HCT116 (cell line): ENCODE results near the gene DTWD1. TPM values are rescaled to one million over a fixed set of nuclear protein-coding genes. Genes with fewer than 3 reads are reported as not detected.

Experiments used
- ATAC-seq: fragments of 200-7000 bp; cut with Tn5 transposase; 2 replicates; pipeline ENCODE4 v1.9.1; 2020; ENCODE audit warnings: mild to moderate bottlenecking, moderate library complexity
- BruUV-seq: library from RNA; stranded (reverse); fragments of 400-500 nt; replicated peaks from 2 replicates; lab custom pipeline; 2021; lab: Mats Ljungman, UMichigan
- CTCF ChIA-PET: fragments of 300-600 bp; sonication (Branson Sonifier 250); formaldehyde crosslinking; loops from one replicate; lab custom pipeline; 2021; ENCODE audit warnings: antibody characterized with exemption; lab: Charles Lee
- POLR2A ChIA-PET: fragments of 300-600, 350-600 bp; sonication (Branson Sonifier 250); formaldehyde crosslinking; loops from one replicate; lab custom pipeline; 2021; ENCODE audit warnings: antibody characterized with exemption; lab: Charles Lee
- RAD21 ChIA-PET, 2 experiments: fragments of 300-600 bp; sonication (Branson Sonifier 250); formaldehyde crosslinking; loops; one replicate each; lab custom pipeline; 2023; ENCODE audit warnings: low total read pairs in 2 of 2; ENCODE audit not compliant: uncharacterized antibody in 2 of 2, unreplicated experiment in 2 of 2, low non-redundant PET in 1 of 2; lab: Charles Lee
- DNase-seq: peaks from one replicate; pipeline ENCODE4 v3.0.0-alpha.2; 2010; ENCODE audit warnings: low read depth, low spot score
- H2AFZ ChIP-seq: fragments of 200-600 bp; shearing (Covaris generic), sonication (generic); 2 replicates; pipeline ENCODE4 v1.6.1; 2017; ENCODE audit warnings: low read depth, mixed run types, mixed read lengths, antibody characterized with exemption, low read length; ENCODE audit not compliant: poor library complexity, severe bottlenecking
- H3K27ac ChIP-seq: 2 replicates; pipeline ENCODE4 v1.5.1; 2012; ENCODE audit warnings: low read depth, low read length
- H3K27me3 ChIP-seq: fragments of 200-600 bp; sonication (generic); 2 replicates; pipeline ENCODE4 v1.6.1; 2016; ENCODE audit warnings: mixed run types, low read length, mixed read lengths; ENCODE audit not compliant: insufficient read depth
- H3K36me3 ChIP-seq, 2 experiments: fragments of 200-500 bp in 1 of 2; fragments of 200-600 bp in 1 of 2; sonication (Bioruptor generic) in 1 of 2; sonication (generic) in 1 of 2; 2 replicates each; pipeline versions ENCODE4 v1.5.1 to v1.6.1; 2014 to 2016; ENCODE audit warnings: low read length in 2 of 2, inconsistent platforms in 1 of 2, mixed read lengths in 1 of 2, mixed run types in 1 of 2; ENCODE audit not compliant: insufficient read depth in 2 of 2, control insufficient read depth in 1 of 2
- H3K4me1 ChIP-seq, 2 experiments: fragments of 200-600 bp in 1 of 2; sonication (generic) in 1 of 2; 2 replicates each; pipeline versions ENCODE4 v1.5.1 to v1.6.1; 2012 to 2017; ENCODE audit warnings: low read length in 2 of 2, inconsistent platforms in 1 of 2, mild to moderate bottlenecking in 1 of 2, mixed read lengths in 1 of 2, mixed run types in 1 of 2, moderate library complexity in 1 of 2; ENCODE audit not compliant: insufficient read depth in 2 of 2, control insufficient read depth in 1 of 2
- H3K4me2 ChIP-seq: fragments of 200-600 bp; sonication (generic); 2 replicates; pipeline ENCODE4 v1.6.1; 2017; ENCODE audit warnings: mixed run types, low read length, mixed read lengths
- H3K4me3 ChIP-seq, 2 experiments: fragments of 200-600 bp in 1 of 2; sonication (generic) in 1 of 2; replicated peaks in 1 of 2; 2 replicates each; pipeline ENCODE4 v1.5.1; 2011 to 2016; ENCODE audit warnings: low read length in 2 of 2, control low read depth in 1 of 2, low read depth in 1 of 2, mild to moderate bottlenecking in 1 of 2, mixed read lengths in 1 of 2, mixed run types in 1 of 2
- H3K79me2 ChIP-seq: fragments of 200-600 bp; sonication (generic); 2 replicates; pipeline ENCODE4 v1.6.1; 2017; ENCODE audit warnings: mild to moderate bottlenecking, mixed run types, low read length, moderate library complexity, mixed read lengths; ENCODE audit not compliant: insufficient read depth
- H3K9ac ChIP-seq: fragments of 200-600 bp; sonication (generic); 2 replicates; pipeline ENCODE4 v1.6.1; 2016; ENCODE audit warnings: low read length, mixed read lengths
- H3K9me2 ChIP-seq: fragments of 200-600 bp; sonication (generic), shearing (Covaris generic); 2 replicates; pipeline ENCODE4 v1.6.1; 2017; ENCODE audit warnings: mixed run types, mild to moderate bottlenecking, moderate library complexity; ENCODE audit not compliant: insufficient read depth
- H3K9me3 ChIP-seq, 2 experiments: fragments of 200-500 bp in 1 of 2; fragments of 200-600 bp in 1 of 2; sonication (Bioruptor generic) in 1 of 2; sonication (generic) in 1 of 2; 2 replicates each; pipeline ENCODE4 v1.6.1; 2014 to 2017; ENCODE audit warnings: low read length in 2 of 2, mixed read lengths in 2 of 2, inconsistent platforms in 1 of 2, low read depth in 1 of 2, mild to moderate bottlenecking in 1 of 2, mixed run types in 1 of 2, moderate library complexity in 1 of 2; ENCODE audit not compliant: control insufficient read depth in 1 of 2, insufficient read depth in 1 of 2
- H4K20me1 ChIP-seq: fragments of 200-600 bp; sonication (generic), shearing (Covaris generic); 2 replicates; pipeline ENCODE4 v1.6.1; 2017; ENCODE audit warnings: mixed run types, mild to moderate bottlenecking, moderate library complexity; ENCODE audit not compliant: insufficient read depth
- CBX3 ChIP-seq: IDR thresholded peaks from 2 replicates; pipeline ENCODE4 v1.6.1; 2012; ENCODE audit warnings: low read depth
- EGR1 ChIP-seq: IDR thresholded peaks from 2 replicates; pipeline ENCODE4 v1.6.1; 2012; ENCODE audit warnings: low read depth
- ELF1 ChIP-seq: IDR thresholded peaks from 2 replicates; pipeline ENCODE4 v1.6.1; 2012; ENCODE audit warnings: low read depth, borderline replicate concordance
- EZH2phosphoT487 ChIP-seq: fragments of 200-600 bp; IDR thresholded peaks from 2 replicates; pipeline ENCODE4 v1.6.1; 2018; ENCODE audit warnings: antibody characterized with exemption, borderline replicate concordance
- FOSL1 ChIP-seq: IDR thresholded peaks from 2 replicates; pipeline ENCODE4 v1.6.1; 2012; ENCODE audit warnings: low read depth
- JUND ChIP-seq: IDR thresholded peaks from 2 replicates; pipeline ENCODE4 v1.6.1; 2012
- RAD21 ChIP-seq: IDR thresholded peaks from 2 replicates; pipeline ENCODE4 v1.6.1; 2012; ENCODE audit warnings: low read depth, mild to moderate bottlenecking
- SIN3A ChIP-seq: IDR thresholded peaks from 2 replicates; pipeline ENCODE4 v1.6.1; 2012; ENCODE audit warnings: low read depth
- SP1 ChIP-seq: IDR thresholded peaks from 2 replicates; pipeline ENCODE4 v1.6.1; 2012; ENCODE audit warnings: low read depth
- TCF7L2 ChIP-seq: IDR thresholded peaks from 2 replicates; pipeline ENCODE4 v1.7.0; 2011; ENCODE audit warnings: borderline replicate concordance, inconsistent platforms; ENCODE audit not compliant: insufficient read depth, insufficient read length; ENCODE audit errors: extremely low read depth
- intact Hi-C: fragments of 100-400 bp; cut with micrococcal nuclease; formaldehyde crosslinking; loops from 2 replicates; pipeline ENCODE4 v1.10.0; 2022
- total RNA-seq: library from RNA; stranded (reverse); gene quantifications from one replicate; pipeline ENCODE4 v1.2.1, GENCODE V29; 2021; ENCODE audit not compliant: unreplicated experiment

DTWD1 gene
- total RNA-seq, 1 experiment from 2014 or later = 34.5 TPM

DNA sequence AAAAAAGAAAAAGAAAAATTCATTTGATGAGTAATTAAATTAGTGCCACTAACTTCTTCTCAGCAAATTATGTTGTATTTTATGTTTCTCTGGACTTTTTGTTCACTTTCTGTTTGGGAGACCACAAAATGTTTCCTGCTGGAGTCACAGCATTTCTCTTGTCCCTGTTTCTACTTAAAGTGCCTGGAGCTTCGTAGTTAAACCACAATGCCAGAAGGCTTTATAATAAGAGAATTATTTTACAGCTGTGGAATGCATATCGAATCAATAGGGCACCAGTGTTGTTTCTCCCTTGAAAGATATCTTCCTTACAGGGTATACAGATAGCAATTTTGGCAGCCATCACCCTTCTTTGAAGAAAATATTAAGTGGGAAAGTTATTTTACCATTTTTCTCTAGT lies 3.2 kb downstream of the DTWD1 start:
- no TSS peak for BruUV-seq
- ATAC-seq (no peak), DNase-seq (no peak)
- H3K9me2 ChIP-seq = no peaks in the 10 kb centered on the region
- no peaks in the 10 kb centered on the region for H3K27me3 ChIP-seq
- no peak overlapping the region for H3K9ac ChIP-seq
- H3K27ac ChIP-seq = no peak overlapping the region
- TF ChIP-seq CBX3 (no peak), EZH2phosphoT487 (no peak), RAD21 (no peak), SP1 (no peak), EGR1 (no peak), JUND (no peak), SIN3A (no peak), ELF1 (no peak), TCF7L2 (no peak), FOSL1 (no peak)
- H4K20me1 ChIP-seq = no peaks in the 10 kb centered on the region
- H2AFZ ChIP-seq = no peak overlapping the region
- H3K79me2 ChIP-seq = peaks cover 73% of the 10 kb centered on the region
- intact Hi-C loops = loop anchor here (5.0 to 10.0 kb wide), 2 partner anchors 389 to 762 kb away; no protein-coding TSS in a partner anchor
- no peak overlapping the region for H3K4me3 ChIP-seq
- H3K4me2 ChIP-seq = no peak overlapping the region
- H3K36me3 ChIP-seq = peaks cover 7 to 28% of the 10 kb centered on the region in 2 experiments; a peak in 3 of 4 replicates
- peaks cover 26 to 39% of the 10 kb centered on the region in 2 experiments for H3K4me1 ChIP-seq
- CTCF ChIA-PET = no interaction called here
- RAD21 ChIA-PET = no interaction called here
- peaks cover 8 to 9% of the 10 kb centered on the region in 2 experiments; a peak in 2 of 4 replicates for H3K9me3 ChIP-seq
- POLR2A ChIA-PET = no interaction called here

DNA sequence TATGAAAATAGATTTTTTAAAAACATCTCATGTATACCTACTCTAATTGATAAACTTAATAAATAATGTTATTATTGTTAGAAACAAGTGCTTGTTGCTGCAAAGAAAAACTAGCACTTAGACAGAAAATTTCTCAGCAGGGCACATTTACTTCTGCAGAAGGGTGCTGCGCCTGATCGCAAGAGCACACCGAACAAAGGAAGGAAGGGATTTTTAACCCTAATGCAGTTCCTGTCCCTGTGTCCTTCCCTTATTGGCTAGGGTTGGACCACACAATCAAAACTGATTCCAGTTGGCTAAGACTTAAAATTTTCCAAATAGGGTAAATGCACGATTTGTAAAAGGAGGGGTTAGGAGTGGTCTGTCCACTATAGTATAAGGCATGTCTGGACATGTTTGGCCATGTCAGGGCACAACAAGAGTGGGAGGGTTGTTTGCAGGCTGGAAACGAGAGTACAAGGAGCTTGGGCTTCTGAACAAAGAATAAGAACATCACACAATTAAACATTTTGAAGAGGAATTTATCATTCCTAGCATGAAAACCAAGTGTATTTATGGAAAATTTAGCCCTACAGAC lies 4.7 kb downstream of the DTWD1 start:
- Histone ChIP-seq H3K4me1 (peaks cover 22 to 34% of the 10 kb centered on the region in 2 experiments), H3K36me3 (peaks cover 7 to 33% of the 10 kb centered on the region in 2 experiments; a peak in 3 of 4 replicates), H2AFZ (no peak overlapping the region), H3K9ac (no peak overlapping the region), H4K20me1 (no peaks in the 10 kb centered on the region), H3K27me3 (no peaks in the 10 kb centered on the region), H3K27ac (peak overlapping the region; percentile 35; the same call in 1 of the 2 replicates), H3K79me2 (peaks cover 88% of the 10 kb centered on the region), H3K9me2 (no peaks in the 10 kb centered on the region), H3K4me2 (no peak overlapping the region), H3K4me3 (no peak overlapping the region), H3K9me3 (peaks cover 8 to 9% of the 10 kb centered on the region in 2 experiments; a peak in 2 of 4 replicates)
- TF ChIP-seq CBX3 (peak; percentile 74), EZH2phosphoT487 (no peak)
- ChIA-PET CTCF (no interaction called here), RAD21 (no interaction called here), POLR2A (no interaction called here)
- BruUV-seq = no TSS peak
- intact Hi-C loops = loop anchor here (10.0 kb wide), 1 partner anchor 391 kb away; no protein-coding TSS in a partner anchor
- ATAC-seq (no peak), DNase-seq (no peak)
